HEK293 (cell line): ENCODE results near the gene GNG4.
A peak's percentile ranks its signal among the peaks of the same experiment; 100 is the strongest.

Experiments used
- CTCF ChIA-PET: fragments of 350-600 bp; formaldehyde crosslinking; extraction: SDS; loops from one replicate; lab custom pipeline; 2021; ENCODE audit warnings: antibody characterized with exemption; lab: Yijun Ruan, JAX
- POLR2A ChIA-PET: fragments of 300-600 bp; formaldehyde crosslinking; extraction: SDS; loops from one replicate; lab custom pipeline; 2020; ENCODE audit warnings: antibody characterized with exemption, inconsistent platforms; lab: Yijun Ruan, JAX
- H3K27ac ChIP-seq: fragments of 200-500 bp; sonication (Bioruptor generic); 2 replicates; pipeline ENCODE4 v1.5.1; 2014; ENCODE audit warnings: low read depth, low read length, control low read depth, inconsistent platforms; ENCODE audit errors: extremely low read depth
- H3K36me3 ChIP-seq, 2 experiments: fragments of 200-500 bp in 1 of 2; sonication (Bioruptor generic) in 1 of 2; 1 replicate in 1 of 2; 2 replicates in 1 of 2; pipeline ENCODE4 v1.5.1; 2014 to 2017; ENCODE audit warnings: inconsistent platforms in 2 of 2, low read length in 2 of 2; ENCODE audit not compliant: control insufficient read depth in 2 of 2, insufficient read depth in 1 of 2
- H3K4me1 ChIP-seq: fragments of 200-500 bp; sonication (Bioruptor generic); 2 replicates; pipeline ENCODE4 v1.5.1; 2014; ENCODE audit warnings: mild to moderate bottlenecking, low read length, inconsistent platforms; ENCODE audit not compliant: control insufficient read depth, insufficient read depth
- H3K4me3 ChIP-seq: 2 replicates; pipeline ENCODE4 v1.5.1; 2011; ENCODE audit warnings: low read depth, mild to moderate bottlenecking, control low read depth, low read length, moderate library complexity
- H3K9me3 ChIP-seq: fragments of 200-500 bp; sonication (Bioruptor generic); 2 replicates; pipeline ENCODE4 v1.5.1; 2014; ENCODE audit warnings: low read depth, low read length, inconsistent platforms; ENCODE audit not compliant: control insufficient read depth, insufficient read depth
- HOXD13 ChIP-seq: sonication (generic); formaldehyde crosslinking; IDR thresholded peaks from 2 replicates; pipeline ENCODE4 v1.8.0; 2022; ENCODE audit warnings: missing genetic modification reagents, borderline replicate concordance
- IKZF3 ChIP-seq: fragments of 450-650 bp; IDR thresholded peaks from 2 replicates; pipeline ENCODE4 v1.5.0; 2018; ENCODE audit warnings: missing biosample characterization, mild to moderate bottlenecking, missing genetic modification characterization, moderate library complexity
- MYNN ChIP-seq: fragments of 450-650 bp; formaldehyde crosslinking; IDR thresholded peaks from 2 replicates; pipeline ENCODE4 v1.5.1; 2016; ENCODE audit warnings: missing biosample characterization, missing genetic modification characterization, borderline replicate concordance
- PRDM1 ChIP-seq: fragments of 450-650 bp; formaldehyde crosslinking; IDR thresholded peaks from 2 replicates; pipeline ENCODE4; 2016; ENCODE audit warnings: missing biosample characterization, missing genetic modification characterization
- PRDM6 ChIP-seq: fragments of 450-650 bp; formaldehyde crosslinking; IDR thresholded peaks from 2 replicates; pipeline ENCODE4 v1.5.1; 2017; ENCODE audit warnings: missing biosample characterization, missing genetic modification characterization
- REST ChIP-seq: fragments of 450-650 bp; formaldehyde crosslinking; IDR thresholded peaks from 2 replicates; pipeline ENCODE4 v1.5.1; 2016; ENCODE audit warnings: missing biosample characterization, missing genetic modification characterization
- SCRT2 ChIP-seq: fragments of 450-650 bp; formaldehyde crosslinking; IDR thresholded peaks from 2 replicates; pipeline ENCODE4 v1.5.1; 2016; ENCODE audit warnings: missing biosample characterization, missing genetic modification characterization
- ZBTB8A ChIP-seq: fragments of 450-650 bp; formaldehyde crosslinking; IDR thresholded peaks from 2 replicates; pipeline ENCODE4 v1.5.1; 2016; ENCODE audit warnings: missing biosample characterization, missing genetic modification characterization
- ZNF16 ChIP-seq: fragments of 450-650 bp; formaldehyde crosslinking; IDR thresholded peaks from 2 replicates; pipeline ENCODE4 v1.5.1; 2016; ENCODE audit warnings: low read depth, missing biosample characterization, missing genetic modification characterization
- ZNF221 ChIP-seq: fragments of 450-650 bp; formaldehyde crosslinking; IDR thresholded peaks from 2 replicates; pipeline ENCODE4 v1.5.1; 2017; ENCODE audit warnings: missing biosample characterization, missing genetic modification characterization, borderline replicate concordance
- ZNF248 ChIP-seq: fragments of 450-650 bp; formaldehyde crosslinking; IDR thresholded peaks from 2 replicates; pipeline ENCODE4 v1.5.1; 2017; ENCODE audit warnings: missing biosample characterization, missing genetic modification characterization
- ZNF266 ChIP-seq: fragments of 450-650 bp; formaldehyde crosslinking; IDR thresholded peaks from 2 replicates; pipeline ENCODE4 v1.5.1; 2016; ENCODE audit warnings: missing biosample characterization, missing genetic modification characterization, low read depth
- ZNF324 ChIP-seq: fragments of 450-650 bp; formaldehyde crosslinking; IDR thresholded peaks from 2 replicates; pipeline ENCODE4 v1.5.1; 2016; ENCODE audit warnings: missing biosample characterization, missing genetic modification characterization
- ZNF335 ChIP-seq: fragments of 450-650 bp; formaldehyde crosslinking; conservative IDR thresholded peaks from 2 replicates; pipeline ENCODE4 v1.5.1; 2016; ENCODE audit warnings: missing biosample characterization, missing genetic modification characterization
- ZNF366 ChIP-seq: fragments of 450-650 bp; formaldehyde crosslinking; conservative IDR thresholded peaks from 2 replicates; pipeline ENCODE4 v1.5.1; 2016; ENCODE audit warnings: missing biosample characterization, missing genetic modification characterization
- ZNF394 ChIP-seq: fragments of 450-650 bp; formaldehyde crosslinking; IDR thresholded peaks from 2 replicates; pipeline ENCODE4 v1.5.1; 2016; ENCODE audit warnings: missing biosample characterization, missing genetic modification characterization, mild to moderate bottlenecking, moderate library complexity, borderline replicate concordance
- ZNF398 ChIP-seq: fragments of 450-650 bp; formaldehyde crosslinking; IDR thresholded peaks from 2 replicates; pipeline ENCODE4 v1.5.1; 2017; ENCODE audit warnings: missing biosample characterization, missing genetic modification characterization
- ZNF433 ChIP-seq: fragments of 450-650 bp; formaldehyde crosslinking; IDR thresholded peaks from 2 replicates; pipeline ENCODE4 v1.5.1; 2016; ENCODE audit warnings: missing biosample characterization, missing genetic modification characterization, low read depth
- ZNF48 ChIP-seq: fragments of 450-650 bp; formaldehyde crosslinking; IDR thresholded peaks from 2 replicates; pipeline ENCODE4 v1.5.1; 2016; ENCODE audit warnings: missing biosample characterization, missing genetic modification characterization
- ZNF701 ChIP-seq: fragments of 450-650 bp; formaldehyde crosslinking; IDR thresholded peaks from 2 replicates; pipeline ENCODE4 v1.5.1; 2016; ENCODE audit warnings: missing biosample characterization, missing genetic modification characterization
- ZNF704 ChIP-seq: fragments of 450-650 bp; formaldehyde crosslinking; IDR thresholded peaks from 2 replicates; pipeline ENCODE4 v1.5.1; 2016; ENCODE audit warnings: missing biosample characterization, missing genetic modification characterization
- ZNF707 ChIP-seq: fragments of 450-650 bp; formaldehyde crosslinking; IDR thresholded peaks from 2 replicates; pipeline ENCODE4 v1.5.1; 2016; ENCODE audit warnings: missing biosample characterization, missing genetic modification characterization
- ZNF768 ChIP-seq: fragments of 450-650 bp; formaldehyde crosslinking; IDR thresholded peaks from 2 replicates; pipeline ENCODE4 v1.5.1; 2018; ENCODE audit warnings: missing biosample characterization, mild to moderate bottlenecking, missing genetic modification characterization
- ZNF792 ChIP-seq: fragments of 450-650 bp; formaldehyde crosslinking; IDR thresholded peaks from 2 replicates; pipeline ENCODE4 v1.5.1; 2016; ENCODE audit warnings: missing biosample characterization, missing genetic modification characterization
- ZXDB ChIP-seq: fragments of 450-650 bp; formaldehyde crosslinking; IDR thresholded peaks from 2 replicates; pipeline ENCODE4 v1.5.1; 2016; ENCODE audit warnings: missing biosample characterization, missing genetic modification characterization

The GNG4 gene

GRCh38 chr1:235586413-235586812 is 63.2 kb downstream of the GNG4 start:
- CTCF ChIA-PET = no interaction called here
- POLR2A ChIA-PET = no interaction called here
- Histone ChIP-seq H3K4me1 (no peaks in the 10 kb centered on the region), H3K9me3 (no peaks in the 10 kb centered on the region; the same call in 1 of the 2 replicates), H3K27ac (no peak overlapping the region), H3K4me3 (no peak overlapping the region), H3K36me3 (peaks cover 0 to 4% of the 10 kb centered on the region in 2 experiments; a peak in 2 of 3 replicates)
- TF ChIP-seq ZNF16 (tag by site-specific recombination) (no peak), ZNF701 (tag by site-specific recombination) (no peak), ZNF398 (tag by site-specific recombination) (no peak), HOXD13 (CRISPR knock-in tag) (peak; percentile 12; the same call in 1 of the 2 replicates), PRDM6 (tag by site-specific recombination) (no peak), ZNF48 (tag by site-specific recombination) (no peak), ZXDB (tag by site-specific recombination) (no peak), ZNF707 (tag by site-specific recombination) (no peak)

GRCh38 chr1:235584973-235585372 is 64.6 kb downstream of the GNG4 start:
- H3K4me1 ChIP-seq = no peaks in the 10 kb centered on the region
- H3K9me3 ChIP-seq = no peaks in the 10 kb centered on the region; the same call in 1 of the 2 replicates
- no peak overlapping the region for H3K27ac ChIP-seq
- ChIA-PET CTCF (no interaction called here), POLR2A (no interaction called here)
- TF ChIP-seq PRDM1 (peak; percentile 78), REST (tag by site-specific recombination) (no peak), SCRT2 (peak; percentile 31; the same call in 1 of the 2 replicates), ZNF366 (tag by site-specific recombination) (peak; percentile 92)
- peaks cover 0 to 4% of the 10 kb centered on the region in 2 experiments; a peak in 2 of 3 replicates for H3K36me3 ChIP-seq
- no peak overlapping the region for H3K4me3 ChIP-seq

- H3K9me3 ChIP-seq = no peaks in the 10 kb centered on the region
- ChIA-PET CTCF (interaction anchor here (1.6 kb wide), 1 partner anchor 14 kb away, joined by 12 read pairs; no protein-coding TSS in a partner anchor), POLR2A (no interaction called here)
- no peak overlapping the region for H3K4me3 ChIP-seq
- H3K27ac ChIP-seq = no peak overlapping the region
- H3K36me3 ChIP-seq = peaks cover 0 to 4% of the 10 kb centered on the region in 2 experiments; a peak in 2 of 3 replicates
- H3K4me1 ChIP-seq = no peaks in the 10 kb centered on the region
- TF ChIP-seq ZNF266 (tag by site-specific recombination) (no peak), ZNF324 (tag by site-specific recombination) (no peak), MYNN (tag by site-specific recombination) (no peak), ZNF221 (tag by site-specific recombination) (no peak), ZBTB8A (tag by site-specific recombination) (no peak), ZNF704 (tag by site-specific recombination) (no peak), ZNF248 (tag by site-specific recombination) (no peak), ZNF433 (tag by site-specific recombination) (no peak), PRDM1 (no peak), ZNF768 (no peak), ZNF335 (no peak), ZNF792 (tag by site-specific recombination) (no peak), IKZF3 (tag by site-specific recombination) (no peak), ZNF394 (tag by site-specific recombination) (no peak)
Measured at GRCh38 chr1:235583511-235584001, 66.0 kb downstream of the GNG4 start.
